Stomach (tissue), 9 donors: ENCODE results near the gene STKLD1. TPM values are rescaled to one million over a fixed set of nuclear protein-coding genes. Genes with fewer than 3 reads are reported as not detected.

Experiments used
- DNase-seq, 2 donors: peaks; one replicate each; pipeline versions ENCODE4 v3.0.0 to v3.0.0-alpha.2; 2013 to 2019
- H3K27ac ChIP-seq, 5 donors: fragments of 200-600 bp in 4 of 5; sonication (generic) in 4 of 5; one replicate each; pipeline ENCODE4 v1.5.1; 2013 to 2019; ENCODE audit warnings: mild to moderate bottlenecking in 1 of 5, moderate library complexity in 1 of 5
- H3K27me3 ChIP-seq, 3 donors: fragments of 200-600 bp; sonication (generic); one replicate each; pipeline ENCODE4 v1.5.1; 2017 to 2019; ENCODE audit warnings: mixed run types in 1 of 3
- H3K36me3 ChIP-seq, 4 donors: fragments of 200-600 bp; sonication (generic); 1 replicate in 3 of 4; 2 replicates in 1 of 4; pipeline ENCODE4 v1.5.1; 2016 to 2019
- H3K4me1 ChIP-seq, 4 donors: fragments of 200-600 bp; sonication (generic); one replicate each; pipeline ENCODE4 v1.5.1; 2016 to 2019
- H3K4me3 ChIP-seq, 4 donors: fragments of 200-600 bp; sonication (generic) in 3 of 4; one replicate each; pipeline ENCODE4 v1.5.1; 2016 to 2019; ENCODE audit warnings: mild to moderate bottlenecking in 1 of 4
- H3K9me3 ChIP-seq, 4 donors: fragments of 200-600 bp; sonication (generic); one replicate each; pipeline ENCODE4 v1.5.1; 2016 to 2019
- EP300 ChIP-seq: sonication (generic); formaldehyde crosslinking; IDR thresholded peaks from one replicate; pipeline ENCODE4 v1.6.1; 2017; ENCODE audit warnings: antibody characterized with exemption
- POLR2A ChIP-seq, 4 donors: fragments of 450-650 bp; IDR thresholded peaks; one replicate each; pipeline ENCODE4 v1.6.1; 2016; ENCODE audit warnings: antibody characterized with exemption in 4 of 4, control low read depth in 2 of 4, mild to moderate bottlenecking in 1 of 4, moderate library complexity in 1 of 4
- POLR2AphosphoS5 ChIP-seq, 3 donors: sonication (generic); formaldehyde crosslinking; IDR thresholded peaks; one replicate each; pipeline ENCODE4 v1.6.1; 2016; ENCODE audit warnings: antibody characterized with exemption in 3 of 3
- WGBS, 5 donors: extraction: QIAGEN DNeasy Blood & Tissue Kit in 3 of 5; methylation state at CpG; one replicate each; pipeline versions ENCODE4 v1.1.5 to v1.1.7; 2013 to 2018; 5-methylcytosine and 5-hydroxymethylcytosine counted together
- intact Hi-C: fragments of 100-400 bp; cut with DNase I; formaldehyde crosslinking; loops from one replicate; pipeline ENCODE4 v1.15.1; 2023; ENCODE audit warnings: low total_unique reads
- polyA plus RNA-seq, 3 donors: library from polyadenylated mRNA; stranded (reverse); fragments of 200-250 nt; gene quantifications; one replicate each; pipeline ENCODE4 v1.2.3, GENCODE V29; 2013
- total RNA-seq, 5 donors: library from RNA; depleted of rRNA; stranded (reverse); fragments of >200 nt; gene quantifications; one replicate each; pipeline versions ENCODE4 v1.1.0 to v1.2.3, GENCODE V29; 2014 to 2016
- TF ChIP-seq, protein P1 (sequence below), 7 experiments: fragments of 450-650 bp in 4 of 7; fragments of 200-600 bp in 3 of 7; sonication (generic) in 3 of 7; IDR thresholded peaks; one replicate each; pipeline ENCODE4 v1.5.1; 2016 to 2019; ENCODE audit warnings: antibody characterized with exemption in 7 of 7, control low read depth in 2 of 7, mild to moderate bottlenecking in 1 of 7
- donor health status: healthy with polysubstance abuse.
- donor health status: Bipolar disorder and iron deficiency.
- donor health status: healthy.

The STKLD1 gene
- total and polyA plus RNA-seq, 8 donors: 1.3 to 2.6 (median 1.9) TPM; not detected in 5

DNA sequence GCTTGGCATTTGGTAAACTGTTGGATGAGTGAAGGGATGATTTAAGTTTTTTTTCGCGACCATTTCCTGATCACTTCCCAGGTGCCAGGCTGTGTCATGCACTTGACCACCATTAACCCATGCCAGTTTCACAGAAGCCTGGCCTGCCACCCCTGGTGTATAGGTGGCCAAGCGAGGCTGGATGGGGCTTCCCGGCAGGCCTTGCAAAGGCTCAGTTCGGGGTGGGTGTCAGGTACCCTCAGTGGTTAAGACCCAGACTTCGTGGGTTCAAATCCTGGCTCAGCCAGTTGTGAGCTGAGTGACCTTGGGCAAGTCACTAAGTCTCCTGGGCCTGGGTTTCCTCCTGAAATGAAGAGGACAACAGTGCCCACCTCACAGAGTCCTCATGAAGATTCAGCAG lies 30.6 kb upstream of the STKLD1 start:
- WGBS, 5 donors: 83 to 94% (median 92%) methylated on average over 3 to 6 of the region's 6 CpGs
- peaks cover 26 to 53% (median 40%) of the 10 kb centered on the region in 4 donors for H3K4me1 ChIP-seq
- peaks cover 58 to 71% (median 70%) of the 10 kb centered on the region in 4 donors for H3K36me3 ChIP-seq
- intact Hi-C loops: no loop called here
- H3K27ac ChIP-seq: no peak overlapping the region
- DNase-seq: no peak
- TF ChIP-seq, protein P1, sequence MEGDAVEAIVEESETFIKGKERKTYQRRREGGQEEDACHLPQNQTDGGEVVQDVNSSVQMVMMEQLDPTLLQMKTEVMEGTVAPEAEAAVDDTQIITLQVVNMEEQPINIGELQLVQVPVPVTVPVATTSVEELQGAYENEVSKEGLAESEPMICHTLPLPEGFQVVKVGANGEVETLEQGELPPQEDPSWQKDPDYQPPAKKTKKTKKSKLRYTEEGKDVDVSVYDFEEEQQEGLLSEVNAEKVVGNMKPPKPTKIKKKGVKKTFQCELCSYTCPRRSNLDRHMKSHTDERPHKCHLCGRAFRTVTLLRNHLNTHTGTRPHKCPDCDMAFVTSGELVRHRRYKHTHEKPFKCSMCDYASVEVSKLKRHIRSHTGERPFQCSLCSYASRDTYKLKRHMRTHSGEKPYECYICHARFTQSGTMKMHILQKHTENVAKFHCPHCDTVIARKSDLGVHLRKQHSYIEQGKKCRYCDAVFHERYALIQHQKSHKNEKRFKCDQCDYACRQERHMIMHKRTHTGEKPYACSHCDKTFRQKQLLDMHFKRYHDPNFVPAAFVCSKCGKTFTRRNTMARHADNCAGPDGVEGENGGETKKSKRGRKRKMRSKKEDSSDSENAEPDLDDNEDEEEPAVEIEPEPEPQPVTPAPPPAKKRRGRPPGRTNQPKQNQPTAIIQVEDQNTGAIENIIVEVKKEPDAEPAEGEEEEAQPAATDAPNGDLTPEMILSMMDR (IDR thresholded peaks at IDR 0.05): no peak
- TF ChIP-seq POLR2AphosphoS5 (IDR thresholded peaks at IDR 0.05) (no peak), POLR2A (IDR thresholded peaks at IDR 0.05) (no peak), EP300 (no peak)
- no peaks in the 10 kb centered on the region for H3K9me3 ChIP-seq
- H3K27me3 ChIP-seq: no peaks in the 10 kb centered on the region
- H3K4me3 ChIP-seq: no peak overlapping the region

DNA sequence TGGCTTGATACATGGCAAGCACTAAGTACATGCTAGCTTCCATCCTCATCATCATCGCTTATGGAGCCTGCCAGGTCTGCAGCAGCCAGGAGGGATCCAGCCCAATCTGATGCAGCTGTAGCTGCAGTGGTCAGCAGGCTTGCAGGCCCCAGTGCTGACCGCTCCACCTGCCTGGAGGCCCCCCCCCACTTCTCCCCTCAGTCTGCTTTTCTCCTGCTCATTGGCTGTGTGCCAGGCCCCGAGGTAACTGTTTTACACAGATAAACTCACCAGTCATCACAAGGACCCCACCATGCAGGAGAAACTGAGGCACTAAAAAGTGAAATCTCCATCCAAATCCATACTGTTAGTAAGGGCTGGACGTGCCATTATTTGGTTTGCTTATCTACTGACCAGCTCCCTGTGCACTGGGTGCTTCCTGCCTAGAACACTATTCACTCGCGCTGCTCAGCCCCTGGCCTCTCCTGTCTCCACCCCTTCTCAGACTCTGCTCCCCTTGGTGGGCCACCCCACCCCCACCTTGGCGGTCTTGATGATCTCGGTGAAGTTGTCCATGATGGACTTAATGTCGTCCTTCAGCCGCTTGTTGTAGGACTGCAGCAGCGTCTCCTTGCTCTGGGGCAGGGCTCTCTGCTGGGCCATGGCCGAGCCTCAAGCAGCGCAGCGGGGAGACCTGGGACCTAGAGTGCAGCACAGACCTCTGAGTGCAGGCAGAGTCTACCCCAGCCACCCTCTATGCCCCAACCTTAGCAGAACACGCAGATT lies 30.0 kb upstream of the STKLD1 start:
- intact Hi-C loops: no loop called here
- H3K4me1 ChIP-seq: peaks cover 26 to 49% (median 40%) of the 10 kb centered on the region in 4 donors
- no peak for DNase-seq
- peak overlapping the region in 4 of 5 donors; percentile 91 to 97 (median 93) for H3K27ac ChIP-seq
- 41 to 54% (median 48%) methylated on average over 13 to 15 of the region's 15 CpGs for WGBS, 5 donors
- peaks cover 58 to 71% (median 70%) of the 10 kb centered on the region in 4 donors for H3K36me3 ChIP-seq
- TF ChIP-seq EP300 (no peak), POLR2AphosphoS5 (IDR thresholded peaks at IDR 0.05) (no peak), POLR2A (IDR thresholded peaks at IDR 0.05) (no peak)
- TF ChIP-seq, protein P1 (IDR thresholded peaks at IDR 0.05): no peak
- H3K9me3 ChIP-seq: no peaks in the 10 kb centered on the region
- H3K4me3 ChIP-seq: peak overlapping the region; percentile 82 to 93 (median 88)
- H3K27me3 ChIP-seq: no peaks in the 10 kb centered on the region

DNA sequence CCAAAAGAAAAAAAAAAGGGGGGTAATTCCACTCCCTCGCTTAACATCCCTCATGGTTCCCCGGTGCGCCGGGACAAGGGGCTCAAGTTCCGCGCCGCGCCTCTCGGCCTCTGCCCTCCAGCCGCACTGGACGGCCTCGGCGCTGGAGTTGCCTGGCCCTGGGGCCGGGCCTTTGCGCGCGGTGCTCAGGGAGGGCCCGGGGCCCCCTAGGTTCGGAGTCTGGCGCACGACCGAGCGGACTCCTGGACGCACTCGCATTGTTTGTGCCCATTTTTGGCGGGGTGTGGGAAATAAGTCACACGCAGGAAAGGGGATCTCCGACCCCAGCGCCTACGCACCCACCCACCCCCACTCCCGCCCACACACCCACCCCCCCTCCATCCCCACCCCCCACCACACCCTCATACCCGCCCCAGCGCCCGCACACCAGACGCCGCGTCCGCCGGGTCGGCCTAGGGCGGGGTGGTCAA lies 28.6 kb upstream of the STKLD1 start:
- peaks cover 26 to 45% (median 40%) of the 10 kb centered on the region in 4 donors for H3K4me1 ChIP-seq
- H3K27me3 ChIP-seq: no peaks in the 10 kb centered on the region
- H3K9me3 ChIP-seq: no peaks in the 10 kb centered on the region
- H3K4me3 ChIP-seq: peak overlapping the region; percentile 82 to 93 (median 88)
- WGBS, 5 donors: 0 to 1% (median 0%) methylated on average over 23 to 41 of the region's 41 CpGs
- TF ChIP-seq POLR2A (IDR thresholded peaks at IDR 0.05) (no peak), POLR2AphosphoS5 (IDR thresholded peaks at IDR 0.05) (no peak), EP300 (no peak)
- TF ChIP-seq, protein P1 (IDR thresholded peaks at IDR 0.05): no peak
- intact Hi-C loops: no loop called here
- peak in 1 of 2 donors; percentile 75 for DNase-seq
- peaks cover 61 to 71% (median 70%) of the 10 kb centered on the region in 4 donors for H3K36me3 ChIP-seq
- H3K27ac ChIP-seq: peak overlapping the region; percentile 90 to 97 (median 91)

DNA sequence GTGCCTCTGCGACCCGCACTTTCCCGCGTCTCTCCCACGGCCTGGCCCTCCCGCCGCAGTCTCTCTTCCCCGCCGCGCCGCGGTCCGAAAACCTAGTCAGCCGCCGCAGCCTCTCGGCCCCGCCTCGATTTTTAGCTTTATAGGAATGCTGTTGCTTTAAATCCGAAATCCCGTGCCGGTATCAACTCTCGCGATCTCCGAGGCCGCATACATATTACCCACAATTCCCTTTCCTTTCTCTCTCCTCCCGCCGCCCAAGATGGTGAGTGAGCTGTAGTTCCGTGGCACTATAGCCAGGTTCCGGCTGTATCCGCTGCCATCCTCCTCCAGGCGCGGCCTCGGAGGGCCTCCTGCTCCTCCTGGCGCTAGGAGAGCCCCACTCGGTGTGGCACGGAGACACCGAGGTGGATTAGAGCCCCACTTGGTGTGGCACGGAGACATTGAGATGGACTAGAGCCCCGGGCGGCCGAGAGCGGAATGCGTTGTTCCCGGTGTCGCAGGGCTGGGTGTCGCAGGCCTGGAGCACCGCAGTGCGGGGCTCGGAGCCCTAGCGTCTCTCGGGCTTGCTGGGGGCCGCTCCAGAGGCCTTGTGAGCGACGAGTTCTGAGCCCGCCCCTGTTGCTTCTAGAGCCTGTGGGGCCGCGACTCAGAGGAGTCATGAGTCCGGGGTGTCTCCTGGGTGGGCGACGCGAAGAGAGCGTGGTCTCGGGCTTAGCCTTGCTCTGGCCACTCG lies 28.0 kb upstream of the STKLD1 start, which contains the start of the genes MED22 and RPL7A:
Gene MED22 (minus strand): TSS at position 147 of the 733 bp plus-strand sequence. CDS start 1,469 bp downstream, outside the sequence.
Gene RPL7A (plus strand): TSS at position 234 of the 733 bp plus-strand sequence. CDS start 26 bp downstream, at position 260.
- Histone ChIP-seq H3K27me3 (no peaks in the 10 kb centered on the region), H3K36me3 (peaks cover 61 to 71% (median 70%) of the 10 kb centered on the region in 4 donors), H3K4me3 (peak within 1 kb of the TSS; percentile 82 to 93 (median 88)), H3K27ac (peak within 1 kb of the TSS; percentile 90 to 97 (median 91)), H3K4me1 (peaks cover 26 to 43% (median 40%) of the 10 kb centered on the region in 4 donors), H3K9me3 (no peaks in the 10 kb centered on the region)
- 0% methylated on average over 35 to 64 of the region's 64 CpGs for whole genome bisulfite sequencing, 5 donors
- intact Hi-C loops: no loop called here
- TF ChIP-seq POLR2A (IDR thresholded peaks at IDR 0.05) (peak in 1 of 4 donors; percentile 76), POLR2AphosphoS5 (IDR thresholded peaks at IDR 0.05) (peak; percentile 77 to 99 (median 92)), EP300 (no peak)
- TF ChIP-seq, protein P1 (IDR thresholded peaks at IDR 0.05): peak in 1 of 7 experiments; percentile 31
- peak; percentile 94 to 98 for DNase-seq
